OCI-LY1 (cell line): ENCODE results near the gene C22orf15.

ENCODE experiments used
- EZH2 ChIP-seq: fragments of 200-600 bp; sonication (generic), shearing (Covaris generic); IDR thresholded peaks from 2 replicates; pipeline ENCODE4 v1.8.0; 2017; ENCODE audit warnings: borderline replicate concordance, mixed run types, mild to moderate bottlenecking, antibody characterized with exemption, low read length, moderate library complexity, mixed read lengths
- TF ChIP-seq, protein P1 (sequence below): fragments of 200-600 bp; sonication (generic), shearing (Covaris generic); IDR thresholded peaks from 2 replicates; pipeline ENCODE4 v1.5.1; 2017; ENCODE audit warnings: mild to moderate bottlenecking, antibody characterized with exemption, low read length, moderate library complexity, mixed read lengths

DNA sequence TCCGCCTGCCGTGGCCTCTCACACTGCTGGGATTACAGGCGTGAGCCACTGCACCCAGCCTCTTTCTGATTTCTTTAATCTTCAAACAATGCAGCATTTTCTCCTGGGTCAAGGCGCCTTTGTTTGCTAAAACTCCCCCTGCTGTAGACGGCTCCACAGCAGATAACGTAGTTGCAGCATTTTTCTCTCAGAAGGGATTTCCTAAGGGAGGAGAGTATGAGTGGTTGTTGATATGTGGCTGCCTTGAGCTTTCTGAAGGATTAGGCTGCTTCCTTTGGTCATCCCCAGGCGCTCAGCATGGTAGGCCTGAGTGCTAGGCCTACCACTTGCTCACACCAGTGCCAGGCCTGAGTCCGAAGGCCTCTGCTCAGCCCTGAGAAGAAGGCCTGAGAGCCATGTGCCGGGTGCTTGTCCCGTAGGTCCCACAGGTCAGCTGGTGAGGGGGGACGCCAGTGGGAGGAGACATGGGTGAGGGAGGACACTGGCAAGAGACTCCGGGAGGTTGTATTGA lies 42.0 kb downstream of the C22orf15 start:
- TF ChIP-seq, protein P1, sequence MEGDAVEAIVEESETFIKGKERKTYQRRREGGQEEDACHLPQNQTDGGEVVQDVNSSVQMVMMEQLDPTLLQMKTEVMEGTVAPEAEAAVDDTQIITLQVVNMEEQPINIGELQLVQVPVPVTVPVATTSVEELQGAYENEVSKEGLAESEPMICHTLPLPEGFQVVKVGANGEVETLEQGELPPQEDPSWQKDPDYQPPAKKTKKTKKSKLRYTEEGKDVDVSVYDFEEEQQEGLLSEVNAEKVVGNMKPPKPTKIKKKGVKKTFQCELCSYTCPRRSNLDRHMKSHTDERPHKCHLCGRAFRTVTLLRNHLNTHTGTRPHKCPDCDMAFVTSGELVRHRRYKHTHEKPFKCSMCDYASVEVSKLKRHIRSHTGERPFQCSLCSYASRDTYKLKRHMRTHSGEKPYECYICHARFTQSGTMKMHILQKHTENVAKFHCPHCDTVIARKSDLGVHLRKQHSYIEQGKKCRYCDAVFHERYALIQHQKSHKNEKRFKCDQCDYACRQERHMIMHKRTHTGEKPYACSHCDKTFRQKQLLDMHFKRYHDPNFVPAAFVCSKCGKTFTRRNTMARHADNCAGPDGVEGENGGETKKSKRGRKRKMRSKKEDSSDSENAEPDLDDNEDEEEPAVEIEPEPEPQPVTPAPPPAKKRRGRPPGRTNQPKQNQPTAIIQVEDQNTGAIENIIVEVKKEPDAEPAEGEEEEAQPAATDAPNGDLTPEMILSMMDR = no peak; the same call in 1 of the 2 replicates
- no peak for TF ChIP-seq EZH2
